GM18861 (cell line): Measurements from ENCODE around the gene BRSK2.
"Not testable (repeated sequence)": the region's sequence is repeated elsewhere in the genome, so short reads cannot be mapped to it uniquely, and the experiment has no call there.

Experiments used
- ATAC-seq: cut with Tn5 transposase; IDR thresholded peaks from one replicate; pipeline ENCODE4 v1.9.1; 2021; ENCODE audit not compliant: unreplicated experiment

BRSK2 gene

DNA sequence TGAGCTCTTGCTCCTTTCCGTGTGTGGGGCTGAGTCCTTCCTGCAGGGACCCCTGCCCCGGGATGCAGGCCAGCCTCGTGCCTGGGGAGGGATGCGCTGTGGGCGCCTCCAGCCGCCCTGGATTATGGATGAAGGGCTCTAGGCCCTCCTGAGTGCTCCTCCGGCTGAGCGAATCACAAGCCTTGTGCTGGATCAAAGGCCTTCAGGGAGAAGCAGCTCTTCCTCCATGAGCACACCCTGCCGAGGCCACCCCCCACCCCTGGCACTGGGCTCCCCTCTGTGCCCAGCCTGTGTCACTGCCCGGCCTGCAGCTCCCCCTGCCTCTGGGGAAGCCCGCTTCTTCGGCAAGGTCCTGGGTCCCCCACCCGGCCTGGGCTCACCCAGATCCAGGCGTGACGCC is 43.8 kb downstream of the BRSK2 start:
- no peak for ATAC-seq

DNA sequence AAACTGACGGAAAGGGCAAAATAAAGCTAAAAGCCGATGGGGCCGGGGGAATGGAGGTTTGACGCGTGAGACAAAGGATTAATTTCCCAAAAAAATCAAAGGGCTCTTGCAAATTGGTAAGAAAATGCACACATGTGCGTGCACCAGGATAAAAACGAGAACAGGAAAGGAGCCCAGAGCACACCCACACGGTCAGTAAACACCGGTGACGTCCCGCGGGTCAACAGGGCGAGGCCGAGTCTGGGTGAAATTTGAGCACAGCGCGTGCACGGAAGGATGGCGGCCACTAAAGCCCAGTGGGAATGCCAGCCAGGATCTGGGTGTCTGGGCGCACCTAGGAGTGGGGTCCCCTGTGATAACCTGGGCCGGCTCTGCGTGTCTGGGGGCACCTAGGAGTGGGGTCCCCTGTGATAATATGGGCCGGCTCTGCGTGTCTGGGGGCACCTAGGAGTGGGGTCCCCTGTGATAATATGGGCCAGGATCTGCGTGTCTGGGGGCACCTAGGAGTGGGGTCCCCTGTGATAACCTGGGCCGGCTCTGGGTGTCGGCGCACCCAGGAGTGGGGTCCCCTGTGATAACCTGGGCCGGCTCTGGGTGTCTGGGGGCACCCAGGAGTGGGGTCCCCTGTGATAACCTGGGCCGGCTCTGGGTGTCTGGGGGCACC is 44.4 kb downstream of the BRSK2 start:
- no peak for ATAC-seq

DNA sequence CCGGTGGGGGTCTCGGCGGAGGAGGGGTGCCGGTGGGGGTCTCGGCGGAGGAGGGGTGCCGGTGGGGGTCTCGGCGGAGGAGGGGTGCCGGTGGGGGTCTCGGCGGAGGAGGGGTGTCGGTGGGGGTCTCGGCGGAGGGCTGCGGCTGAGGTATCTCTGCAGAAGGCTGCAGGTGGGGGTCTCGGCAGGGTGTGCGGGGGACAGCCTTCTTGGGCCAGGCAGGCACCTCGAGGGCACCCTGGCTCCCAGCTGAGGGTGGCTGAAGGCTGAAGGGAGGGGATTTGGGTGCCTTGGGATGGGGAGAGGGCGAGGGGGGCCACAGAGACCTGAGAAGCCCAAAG is 45.7 kb downstream of the BRSK2 start:
- ATAC-seq = not testable (repeated sequence)

DNA sequence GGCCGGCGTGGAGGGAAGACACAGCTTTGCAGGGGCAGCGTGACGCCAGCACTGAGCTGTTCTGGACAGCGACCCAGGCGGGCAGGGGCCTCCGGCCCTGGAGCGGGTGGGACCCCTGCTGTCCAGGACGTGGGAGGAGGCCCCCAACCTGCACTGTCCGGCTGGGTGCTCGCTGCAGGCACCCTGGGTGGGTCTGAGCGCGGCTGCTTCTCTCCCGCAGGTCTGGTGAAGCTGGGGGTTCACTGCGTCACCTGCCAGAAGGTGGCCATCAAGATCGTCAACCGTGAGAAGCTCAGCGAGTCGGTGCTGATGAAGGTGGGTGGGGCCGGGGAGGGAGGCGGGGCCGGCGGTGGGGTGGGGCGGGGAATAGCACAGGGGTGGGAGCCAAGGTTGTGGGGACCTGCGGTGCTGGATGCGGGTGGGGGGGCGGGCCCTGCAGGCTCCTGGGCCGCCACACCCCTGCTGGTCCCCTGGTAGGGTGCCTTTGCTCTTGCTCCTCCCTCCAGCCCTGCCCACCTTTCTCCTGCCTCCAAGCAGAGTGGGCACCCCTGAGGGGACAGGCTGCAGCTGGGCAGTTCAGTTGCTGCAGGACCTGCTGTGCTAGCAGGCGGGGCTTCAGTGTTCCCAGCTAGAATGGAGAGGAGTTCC is 46.2 kb downstream of the BRSK2 start:
- no peak for ATAC-seq

DNA sequence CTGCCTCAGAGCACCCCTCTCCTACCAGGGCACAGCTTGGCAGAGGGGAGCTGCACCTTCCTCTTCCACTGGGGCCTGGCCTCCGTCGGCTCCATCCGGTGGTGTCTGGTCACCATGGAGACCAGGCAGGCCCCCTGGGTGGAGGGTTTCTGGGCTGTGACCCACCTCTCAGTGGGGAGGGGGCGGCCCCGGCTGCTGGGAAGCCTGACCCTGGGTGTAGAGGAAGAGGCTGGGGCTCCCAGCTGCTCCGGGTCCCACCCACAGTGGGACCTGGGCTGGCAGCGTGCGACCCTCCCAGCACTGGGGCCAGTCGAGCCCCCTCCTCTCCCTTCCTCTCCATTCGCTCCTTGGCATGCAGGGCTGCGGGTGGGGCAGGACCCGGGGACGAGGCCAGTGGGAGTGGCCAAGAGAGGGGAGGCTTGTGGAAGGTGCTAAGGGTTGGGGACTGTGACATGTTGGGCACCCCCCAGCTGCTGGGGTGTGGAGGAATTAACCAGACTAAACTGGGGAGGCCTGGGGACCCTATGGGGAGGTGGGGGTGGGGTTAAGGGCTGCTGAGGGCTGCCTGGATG is 46.8 kb downstream of the BRSK2 start:
- ATAC-seq = no peak

DNA sequence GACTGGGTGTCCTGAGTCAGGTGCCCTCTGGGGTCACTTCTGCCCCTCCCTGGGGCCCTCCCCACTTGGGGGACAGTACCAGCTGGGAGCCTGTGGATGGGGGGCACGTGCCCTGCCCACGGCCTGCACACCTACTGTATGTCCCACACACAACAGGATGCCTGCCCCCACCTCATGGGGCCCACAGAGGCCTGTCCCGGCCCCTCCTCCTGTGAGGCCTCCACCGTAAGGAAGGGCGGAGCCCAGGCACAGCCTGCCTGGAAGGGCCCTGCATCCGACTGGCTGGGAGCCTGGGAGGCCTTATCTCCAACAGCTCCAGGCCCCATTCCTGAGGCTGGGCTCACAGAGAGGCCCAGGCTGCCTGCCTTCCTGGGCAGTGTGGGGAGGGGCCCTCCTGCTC is 47.8 kb downstream of the BRSK2 start:
- ATAC-seq = no peak

DNA sequence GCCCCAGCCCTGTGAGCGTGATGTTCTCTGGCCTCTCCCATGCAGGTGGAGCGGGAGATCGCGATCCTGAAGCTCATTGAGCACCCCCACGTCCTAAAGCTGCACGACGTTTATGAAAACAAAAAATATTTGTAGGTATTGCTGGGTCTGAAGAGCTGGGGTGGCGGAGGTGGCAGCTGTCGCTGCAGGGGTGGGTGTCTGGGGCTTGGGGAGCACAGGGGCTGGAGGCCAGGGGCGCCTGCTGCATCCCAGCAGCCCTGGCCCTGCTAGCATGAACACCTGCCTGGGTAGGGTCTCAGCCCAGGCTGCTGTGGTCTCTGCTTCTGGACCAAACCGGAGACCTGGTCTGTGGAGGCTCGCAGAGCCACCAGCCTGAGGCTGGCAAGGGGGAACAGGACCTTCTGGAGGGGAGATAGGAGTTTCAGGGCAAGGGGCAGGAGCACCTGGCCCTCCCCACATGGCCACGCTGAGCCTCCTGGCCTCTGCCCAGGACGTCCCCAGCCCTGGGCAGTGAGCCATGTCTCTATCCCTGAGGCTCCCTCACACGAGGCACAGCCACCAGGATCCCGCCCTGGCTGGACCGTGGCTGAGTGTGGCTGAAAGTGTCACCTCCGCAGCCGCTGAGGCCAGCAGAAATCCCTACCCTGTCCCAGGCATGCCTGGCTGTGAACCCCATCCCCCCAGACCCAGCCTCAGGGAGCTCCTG is 48.7 kb downstream of the BRSK2 start:
- ATAC-seq = no peak

DNA sequence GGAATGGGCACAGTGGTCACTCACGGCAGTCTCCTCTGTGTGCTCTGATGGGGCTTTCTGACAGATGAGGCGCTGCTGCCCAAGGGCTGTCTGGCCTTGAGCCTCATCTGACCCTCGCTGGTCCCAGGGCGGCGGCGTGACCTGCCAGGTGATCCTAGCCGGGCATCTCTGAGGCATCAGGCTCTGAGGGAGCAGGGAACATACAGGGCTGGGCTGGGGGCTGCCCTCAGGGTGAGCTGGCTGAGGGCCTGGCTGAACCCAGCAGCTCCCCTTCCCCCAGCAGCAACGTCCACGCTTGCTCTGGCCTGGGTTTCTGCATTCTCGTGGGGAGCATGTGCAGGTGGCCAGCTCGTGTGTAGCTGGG is 49.2 kb downstream of the BRSK2 start:
- ATAC-seq = no peak

DNA sequence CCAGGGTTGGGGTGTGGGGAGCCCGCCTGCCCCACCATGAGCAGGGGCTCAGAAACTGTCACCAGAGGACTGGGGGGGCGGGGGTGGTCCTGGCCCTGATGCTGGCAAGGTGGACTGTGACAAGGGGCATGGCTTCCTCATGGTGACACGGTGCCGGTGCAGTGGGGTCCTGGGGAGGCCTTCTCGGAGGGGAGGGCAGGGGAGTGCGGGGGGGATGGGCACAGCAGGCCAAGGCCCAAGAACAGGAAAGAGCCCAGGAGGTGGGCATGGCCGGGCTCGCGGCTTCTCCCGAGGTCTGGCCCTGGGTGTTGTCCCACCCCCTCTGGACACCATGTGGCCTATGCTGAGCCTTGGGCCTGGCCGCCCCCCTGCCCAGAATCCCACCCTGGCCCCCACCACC is 49.6 kb downstream of the BRSK2 start:
- ATAC-seq = no peak

DNA sequence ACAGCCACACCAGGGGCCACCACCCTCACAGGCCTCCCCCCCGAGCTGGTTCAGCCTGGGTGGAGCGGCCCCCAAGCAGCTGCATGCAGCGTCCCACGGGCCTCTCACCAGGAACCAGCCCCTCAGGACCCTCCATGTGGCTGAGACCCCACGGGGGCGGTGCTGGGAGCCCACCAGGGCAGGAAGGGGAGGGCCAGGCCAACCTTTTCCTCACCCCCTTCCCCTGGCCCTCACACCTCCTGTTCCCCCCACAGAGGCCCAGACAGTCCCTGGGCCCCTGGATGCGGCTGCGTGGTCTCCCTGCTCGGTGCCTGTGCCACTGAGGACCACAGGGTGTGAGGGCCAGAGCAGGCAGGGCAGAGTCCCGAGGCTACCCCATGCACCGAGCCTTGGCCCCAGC is 50.3 kb downstream of the BRSK2 start:
- no peak for ATAC-seq

DNA sequence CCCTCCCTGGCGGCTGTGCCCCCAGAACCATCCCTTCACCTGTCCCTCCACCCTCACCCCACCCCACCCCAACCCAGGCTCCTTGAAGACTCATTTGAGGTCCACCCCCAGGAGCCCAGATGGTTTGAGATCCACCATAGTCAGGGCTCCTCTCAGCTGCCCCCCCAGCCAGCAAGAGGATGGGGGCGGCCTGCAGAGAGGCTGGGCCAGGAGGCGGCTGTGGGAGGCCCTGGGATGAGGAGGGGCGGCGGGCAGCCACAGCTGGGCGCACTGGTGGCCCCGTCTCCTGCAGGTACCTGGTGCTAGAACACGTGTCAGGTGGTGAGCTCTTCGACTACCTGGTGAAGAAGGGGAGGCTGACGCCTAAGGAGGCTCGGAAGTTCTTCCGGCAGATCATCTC is 50.8 kb downstream of the BRSK2 start:
- ATAC-seq = no peak

DNA sequence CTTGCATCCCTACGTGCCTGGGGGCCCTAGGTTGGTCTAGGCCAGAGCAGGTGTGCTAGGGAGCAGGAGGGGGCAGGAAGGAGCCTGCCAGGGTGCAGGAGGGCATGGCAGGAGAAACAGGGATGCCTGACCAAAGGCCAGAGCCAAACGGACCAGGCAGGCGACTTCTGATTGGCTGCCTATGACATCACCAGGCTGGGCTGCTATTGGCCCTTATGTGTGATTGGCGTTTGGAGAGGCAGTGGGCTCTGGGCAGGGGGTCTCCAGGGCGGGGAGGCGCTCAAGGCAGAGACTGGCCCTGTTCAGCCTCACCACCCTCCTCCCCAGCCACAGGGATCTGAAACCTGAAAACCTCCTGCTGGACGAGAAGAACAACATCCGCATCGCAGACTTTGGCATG is 52.4 kb downstream of the BRSK2 start:
- no peak for ATAC-seq

DNA sequence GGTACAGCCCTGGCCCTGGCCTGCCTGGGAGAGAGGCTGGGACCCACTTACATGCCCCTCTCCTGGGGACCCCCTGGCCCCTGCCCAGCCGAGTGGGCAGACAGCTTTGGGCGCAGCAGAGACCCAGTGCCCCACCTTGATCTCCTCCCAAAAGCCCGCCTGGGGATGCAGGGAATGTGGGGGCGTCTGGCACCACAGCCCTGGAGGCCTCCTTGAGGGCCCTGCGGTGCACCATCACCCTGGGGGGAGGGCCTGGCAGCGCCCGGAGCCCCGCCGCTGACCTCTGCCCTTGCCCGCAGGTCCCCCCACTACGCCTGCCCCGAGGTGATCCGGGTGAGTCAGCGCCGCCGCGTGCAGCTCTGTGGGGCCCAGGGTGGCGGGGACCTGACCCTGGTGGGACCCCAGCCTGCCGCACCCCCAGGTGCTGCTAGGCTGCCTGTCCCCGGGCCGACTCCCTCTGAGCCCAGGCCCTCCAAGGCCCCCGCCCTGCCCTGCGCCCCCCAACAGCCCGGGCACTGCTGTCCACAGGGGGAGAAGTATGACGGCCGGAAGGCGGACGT is 53.2 kb downstream of the BRSK2 start:
- ATAC-seq = no peak

DNA sequence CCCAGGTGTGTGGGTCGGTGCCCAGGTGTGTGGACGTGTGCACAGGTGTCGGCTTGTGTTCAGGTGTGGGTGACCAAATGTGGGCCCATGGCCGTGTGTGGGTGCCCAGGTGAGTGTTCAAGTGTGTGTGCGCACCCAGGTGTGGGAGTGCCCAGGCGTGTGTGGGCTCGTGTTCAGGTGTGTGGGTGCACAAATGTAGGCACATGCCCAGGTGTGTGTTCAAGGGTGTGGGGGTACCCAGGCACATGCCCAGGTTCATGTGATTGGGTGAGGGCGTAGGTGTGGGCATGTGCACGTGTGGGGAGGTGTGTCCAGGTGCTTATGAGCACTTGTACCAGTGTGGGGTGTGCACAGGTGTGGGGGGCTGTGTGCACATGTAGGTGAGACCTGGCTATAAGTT is 54.0 kb downstream of the BRSK2 start:
- ATAC-seq = no peak

DNA sequence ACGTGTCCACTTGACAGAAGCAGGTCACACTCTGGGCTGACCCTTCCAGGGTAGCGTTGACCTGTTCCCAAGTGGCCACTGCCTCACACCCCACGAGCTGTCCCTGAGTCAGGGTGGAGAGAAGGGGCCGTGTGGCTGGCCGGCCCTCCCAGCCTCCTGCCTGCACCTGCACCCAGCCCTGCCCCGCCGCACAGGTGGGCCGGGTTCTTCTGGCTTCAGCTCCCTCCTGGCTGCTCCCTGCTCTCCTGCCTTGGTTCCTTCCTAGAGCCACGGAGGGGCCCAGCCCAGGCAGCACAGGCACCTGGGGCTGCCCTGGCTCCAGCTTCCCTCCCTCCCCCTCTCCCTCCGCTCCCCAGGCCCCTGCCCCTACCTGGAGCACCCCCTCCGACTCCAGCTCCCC is 54.6 kb downstream of the BRSK2 start:
- no peak for ATAC-seq

DNA sequence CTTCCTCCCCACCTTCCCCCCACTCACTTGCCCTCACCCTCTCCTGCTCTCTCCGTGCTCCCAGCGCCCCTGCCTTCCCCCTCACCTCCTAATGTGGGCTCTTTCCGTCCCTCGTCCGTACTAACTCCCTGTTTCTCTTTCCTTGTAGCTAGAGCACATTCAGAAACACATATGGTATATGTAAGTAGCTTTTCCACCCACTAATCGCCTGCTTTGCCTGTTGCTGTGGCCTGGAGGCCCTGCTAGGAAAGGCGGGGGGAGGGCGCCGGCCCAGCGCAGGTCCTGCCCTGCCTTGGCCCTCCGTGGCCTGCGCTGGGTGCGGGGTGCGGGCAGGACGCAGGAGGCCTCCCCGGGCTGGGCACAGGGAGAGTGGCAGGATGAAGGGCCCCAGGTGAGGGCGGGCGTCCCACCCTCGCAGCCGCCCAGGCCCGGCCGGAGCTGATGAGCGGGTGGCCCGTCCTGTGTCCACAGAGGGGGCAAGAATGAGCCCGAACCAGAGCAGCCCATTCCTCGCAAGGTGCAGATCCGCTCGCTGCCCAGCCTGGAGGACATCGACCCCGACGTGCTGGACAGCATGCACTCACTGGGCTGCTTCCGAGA is 55.2 kb downstream of the BRSK2 start:
- ATAC-seq = no peak

DNA sequence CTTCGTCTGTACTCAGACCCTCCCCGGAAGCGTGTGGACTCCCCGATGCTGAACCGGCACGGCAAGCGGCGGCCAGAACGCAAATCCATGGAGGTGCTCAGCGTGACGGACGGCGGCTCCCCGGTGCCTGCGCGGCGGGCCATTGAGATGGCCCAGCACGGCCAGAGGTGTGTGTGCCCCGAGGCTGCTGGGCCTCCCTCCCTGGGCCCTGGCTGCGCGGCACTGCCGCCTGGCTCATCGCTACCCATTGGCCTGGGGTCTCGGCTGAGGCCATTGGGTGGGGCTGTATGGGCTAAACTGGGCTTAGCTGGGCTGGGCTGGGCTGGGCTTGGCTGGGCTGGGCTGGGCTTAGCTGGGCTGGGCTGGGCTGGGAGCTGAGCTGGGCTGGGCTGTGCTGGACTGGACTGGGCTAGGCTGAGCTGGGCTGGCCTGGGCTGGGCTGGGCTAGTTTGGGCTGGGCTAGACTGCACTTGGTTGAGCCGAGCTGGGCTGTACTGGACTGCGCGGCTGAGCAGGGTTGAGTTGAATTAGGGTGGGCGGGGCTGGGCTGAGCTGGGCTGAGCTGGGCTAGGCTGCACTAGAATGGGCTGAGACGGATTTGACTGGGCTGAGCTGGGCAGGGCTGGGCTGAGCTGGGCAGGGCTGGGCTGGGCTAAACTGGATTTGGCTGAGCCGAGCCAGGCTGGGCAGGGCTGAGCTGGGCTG is 56.2 kb downstream of the BRSK2 start:
- no peak for ATAC-seq

DNA sequence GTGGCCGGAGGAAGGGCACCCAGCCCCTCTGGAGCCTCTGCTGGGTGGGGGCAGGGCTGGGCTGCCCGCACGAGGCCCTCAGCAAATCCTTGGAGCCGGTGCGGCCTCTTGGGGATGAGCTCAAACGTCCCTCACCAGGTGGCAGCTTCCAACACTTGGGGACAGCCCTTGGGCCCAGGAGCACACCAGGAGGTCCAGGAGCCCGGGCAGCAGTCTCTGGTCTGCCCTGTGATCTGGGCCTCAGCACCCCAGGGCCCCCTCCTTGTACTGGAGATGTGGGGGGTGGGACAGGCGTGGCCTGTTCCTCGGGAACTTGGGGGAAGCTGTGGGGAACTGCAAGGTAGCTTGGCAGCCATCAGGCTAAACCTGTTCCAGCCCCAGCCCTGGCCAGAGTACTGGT is 56.9 kb downstream of the BRSK2 start:
- ATAC-seq = no peak

DNA sequence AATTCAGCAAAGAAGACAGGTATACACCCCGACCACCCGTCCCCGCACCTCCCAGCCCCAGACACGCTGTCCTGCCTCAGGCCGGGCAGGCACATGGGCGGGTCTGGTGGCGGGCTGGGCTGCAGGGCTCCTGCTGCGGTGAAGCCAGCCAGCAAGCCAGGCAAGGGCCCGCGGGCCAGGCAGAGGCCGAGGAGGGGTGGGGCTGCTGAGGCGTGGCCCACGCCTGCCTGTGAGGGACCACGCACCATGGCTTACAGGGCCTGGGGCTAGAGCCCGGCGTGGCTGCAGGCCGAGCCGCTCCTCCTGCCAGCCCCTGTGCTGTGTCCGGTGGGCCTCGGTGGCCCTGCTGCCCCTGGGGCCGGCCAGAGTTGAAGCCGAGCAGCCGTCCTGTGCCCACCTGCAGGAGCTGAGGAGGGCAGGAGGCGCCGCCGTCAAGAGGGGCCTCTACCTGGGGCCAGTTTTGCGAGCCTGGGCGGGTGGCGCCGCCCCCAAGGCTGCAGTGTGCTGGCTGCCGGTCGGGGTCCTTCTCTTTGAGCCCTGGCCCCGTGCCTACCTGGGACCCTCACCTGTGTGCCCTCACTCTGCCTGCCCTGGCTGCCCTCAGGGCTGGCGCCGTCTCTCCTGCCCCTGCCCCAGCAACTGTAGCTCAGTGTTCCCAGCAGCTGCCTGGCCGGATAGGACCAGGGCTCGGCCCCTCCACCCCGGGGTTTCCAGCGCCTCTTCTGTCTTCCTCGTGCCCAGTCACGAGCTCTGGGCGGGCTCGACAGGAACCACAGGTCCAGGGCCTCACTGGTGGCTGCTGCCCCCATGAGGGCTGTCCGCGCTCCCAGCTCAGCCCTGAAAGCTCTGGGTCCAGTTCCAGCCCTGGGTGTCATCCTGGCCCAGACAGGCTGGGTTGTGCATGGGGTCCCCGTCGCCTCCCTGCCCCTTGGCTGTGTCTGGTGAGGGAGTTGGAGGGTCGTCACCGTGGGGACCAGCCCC is 58.4 kb downstream of the BRSK2 start:
- no peak for ATAC-seq

DNA sequence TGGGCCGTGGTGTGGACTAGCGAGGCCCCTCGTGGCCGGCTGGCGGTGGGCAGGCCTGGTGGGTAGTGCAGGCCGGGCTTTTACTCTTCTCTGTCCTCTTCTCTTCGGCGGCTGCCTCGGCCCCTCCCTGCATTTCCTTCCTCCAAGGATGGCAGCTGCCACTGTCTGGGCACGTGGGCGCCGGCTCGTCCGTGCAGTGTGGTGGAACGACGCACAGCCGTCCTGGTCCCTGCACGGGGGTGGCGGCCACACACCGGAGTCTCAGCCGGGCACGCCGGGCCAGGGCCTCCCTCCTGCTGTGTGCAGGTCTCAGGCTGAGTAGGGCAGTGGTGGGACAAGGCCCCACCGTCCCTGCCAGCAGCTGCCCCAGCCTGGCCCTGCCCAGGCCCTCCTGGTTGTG is 59.1 kb downstream of the BRSK2 start:
- no peak for ATAC-seq
